K562 (cell line): ENCODE results near the gene VPS33B. TPM values are rescaled to one million over a fixed set of nuclear protein-coding genes. Genes with fewer than 3 reads are reported as not detected.

Source experiments
- BRD9 ChIP-seq: fragments of 450-650 bp; IDR thresholded peaks from 2 replicates; pipeline ENCODE4 v1.6.1; 2018; ENCODE audit warnings: low read depth; ENCODE audit not compliant: partially characterized antibody
- BRF1 ChIP-seq: IDR thresholded peaks from 3 replicates; pipeline ENCODE4 v1.6.1; 2011; ENCODE audit warnings: borderline replicate concordance, mild to moderate bottlenecking; ENCODE audit not compliant: insufficient read length; ENCODE audit errors: extremely low read depth
- CHD1 ChIP-seq: fragments of 200-600 bp; sonication (generic); IDR thresholded peaks from one replicate; pipeline ENCODE4 v1.6.1; 2012; ENCODE audit warnings: mild to moderate bottlenecking, moderate library complexity, low read length, inconsistent platforms
- COPS2 ChIP-seq: fragments of 450-650 bp; conservative IDR thresholded peaks from 2 replicates; pipeline ENCODE4 v1.6.1; 2016; ENCODE audit warnings: mild to moderate bottlenecking, moderate library complexity
- DDX20 ChIP-seq: fragments of 450-650 bp; IDR thresholded peaks from 2 replicates; pipeline ENCODE4 v1.6.1; 2016; ENCODE audit warnings: missing genetic modification characterization, low read depth, mild to moderate bottlenecking, missing compliant biosample characterization, moderate library complexity
- GABPA ChIP-seq: fragments of 200-800 bp; sonication (Bioruptor generic); conservative IDR thresholded peaks from 2 replicates; pipeline ENCODE4 v1.6.1; 2016; ENCODE audit warnings: low read depth, missing genetic modification characterization, missing compliant biosample characterization
- GABPB2 ChIP-seq: fragments of 250-450 bp; sonication (Bioruptor Pico); conservative IDR thresholded peaks from 2 replicates; pipeline ENCODE4 v1.5.1; 2021; ENCODE audit warnings: mild to moderate bottlenecking
- HCFC1 ChIP-seq: IDR thresholded peaks from 2 replicates; pipeline ENCODE4 v1.6.1; 2012; ENCODE audit warnings: low read depth, low read length, improper control_type of control experiment
- JUNB ChIP-seq: fragments of 450-650 bp; formaldehyde crosslinking; conservative IDR thresholded peaks from 2 replicates; pipeline ENCODE4 v1.4.0; 2020; ENCODE audit warnings: mild to moderate bottlenecking
- KAT2B ChIP-seq: IDR thresholded peaks from one replicate; pipeline ENCODE4 v1.6.1; 2012; ENCODE audit warnings: low read depth, mild to moderate bottlenecking, control low read depth, inconsistent platforms, low read length, moderate library complexity
- MCM7 ChIP-seq, 2 experiments: fragments of 450-650 bp; IDR thresholded peaks; 2 replicates each; pipeline ENCODE4 v1.6.1; 2016 to 2018
- MYBL2 ChIP-seq, 2 experiments: fragments of 450-650 bp in 1 of 2; sonication (generic) in 1 of 2; formaldehyde crosslinking in 1 of 2; IDR thresholded peaks; 2 replicates each; pipeline versions ENCODE4 v1.6.1 to v1.8.1; 2017 to 2022; ENCODE audit warnings: borderline replicate concordance in 1 of 2, inconsistent platforms in 1 of 2, low read depth in 1 of 2, mild to moderate bottlenecking in 1 of 2, missing genetic modification reagents in 1 of 2, moderate library complexity in 1 of 2
- NCOA4 ChIP-seq: fragments of 450-650 bp; IDR thresholded peaks from 2 replicates; pipeline ENCODE4 v1.6.1; 2018; ENCODE audit warnings: mild to moderate bottlenecking; ENCODE audit not compliant: partially characterized antibody
- NCOA6 ChIP-seq: fragments of 450-650 bp; IDR thresholded peaks from 2 replicates; pipeline ENCODE4 v1.6.1; 2017; ENCODE audit warnings: mild to moderate bottlenecking
- NFATC3 ChIP-seq: fragments of 450-650 bp; IDR thresholded peaks from 2 replicates; pipeline ENCODE4 v1.6.1; 2017; ENCODE audit warnings: mild to moderate bottlenecking
- NR3C1 ChIP-seq: sonication (generic); formaldehyde crosslinking; IDR thresholded peaks from 2 replicates; pipeline ENCODE4 v1.8.1; 2022; ENCODE audit warnings: missing genetic modification reagents
- POLR3G ChIP-seq: IDR thresholded peaks from 2 replicates; pipeline ENCODE4 v1.6.1; 2011; ENCODE audit not compliant: insufficient read length, insufficient replicate concordance; ENCODE audit errors: extremely low read depth
- RUNX1 ChIP-seq: sonication (generic); IDR thresholded peaks from 2 replicates; pipeline ENCODE4 v1.6.1; 2016; ENCODE audit warnings: antibody characterized with exemption, low read depth
- SIN3B ChIP-seq: fragments of 450-650 bp; IDR thresholded peaks from 2 replicates; pipeline ENCODE4 v1.6.1; 2017; ENCODE audit warnings: low read depth, mild to moderate bottlenecking, moderate library complexity
- SP2 ChIP-seq: IDR thresholded peaks from 2 replicates; pipeline ENCODE4 v1.6.1; 2011; ENCODE audit warnings: mild to moderate bottlenecking, low read depth, low read length, moderate library complexity; ENCODE audit not compliant: poor library complexity, severe bottlenecking; ENCODE audit errors: extremely low read depth
- ZC3H11A ChIP-seq: IDR thresholded peaks from 2 replicates; pipeline ENCODE4 v1.6.1; 2012; ENCODE audit warnings: low read depth, low read length, improper control_type of control experiment
- ZMIZ1 ChIP-seq, 2 experiments: fragments of 150-350 bp in 1 of 2; IDR thresholded peaks; 2 replicates each; pipeline ENCODE4 v1.6.1; 2012 to 2016; ENCODE audit warnings: low read depth in 2 of 2, low read length in 2 of 2, mild to moderate bottlenecking in 1 of 2, moderate library complexity in 1 of 2
- ZNF133 ChIP-seq: fragments of 250-450 bp; sonication (Bioruptor Pico); IDR thresholded peaks from 2 replicates; pipeline ENCODE4 v1.4.0; 2020; ENCODE audit warnings: mild to moderate bottlenecking
- ZNF140 ChIP-seq: fragments of 250-450 bp; sonication (Bioruptor Pico); IDR thresholded peaks from 2 replicates; pipeline ENCODE4 v1.8.0; 2021; ENCODE audit warnings: moderate library complexity, mild to moderate bottlenecking, inconsistent platforms
- polyA plus RNA-seq, 8 experiments: library from polyadenylated mRNA; depleted of rRNA in 4 of 8; stranded (reverse) in 5 of 8; unstranded in 3 of 8; fragments of >200 nt; fragmentation: Nextera tagmentation in 2 of 8; fragmentation: Illumina TruSeq in 1 of 8; extraction: Ambion mirVana in 2 of 8; extraction: Trizol in 1 of 8; gene quantifications; 2 replicates each; pipeline versions ENCODE4 v1.2.1 to v1.2.3, GENCODE V29; 2011 to 2014; ENCODE audit warnings: inconsistent platforms in 1 of 8, missing spikeins in 1 of 8
- total RNA-seq, 7 experiments: library from RNA; depleted of rRNA in 6 of 7; stranded (reverse); fragments of >200 nt in 6 of 7; fragmentation: Illumina TruSeq in 2 of 7; extraction: Trizol in 2 of 7; gene quantifications; 2 replicates each; pipeline versions ENCODE4 v1.2.1 to v1.2.3, GENCODE V29; 2011 to 2021; ENCODE audit warnings: low replicate concordance in 1 of 7

The VPS33B gene
- total and polyA plus RNA-seq, 9 of the 15 experiments (the other 6 are each of a cell fraction or from before 2014, with no cell fraction given): 9.4 to 25.5 (median 14.8) TPM

- peak in 1 of 2 experiments; percentile 42; a peak in 1 of 4 replicates for TF ChIP-seq ZMIZ1 (IDR thresholded peaks at IDR 0.05; ENCODE audit: low read depth in 2 of 2, low read length in 2 of 2)
- no peak for TF ChIP-seq NCOA6
- TF ChIP-seq ZNF140 (CRISPR knock-in tag): no peak
- no peak for TF ChIP-seq RUNX1
- no peak for TF ChIP-seq ZC3H11A
- no peak for TF ChIP-seq NCOA4
- no peak for TF ChIP-seq DDX20
- TF ChIP-seq KAT2B: no peak
- no peak for TF ChIP-seq NFATC3
- peak; percentile 94 for TF ChIP-seq MYBL2 (IDR thresholded peaks at IDR 0.05; ENCODE audit: low read depth)
- peak; percentile 88; the same call in 1 of the 2 replicates for TF ChIP-seq MYBL2 (CRISPR knock-in tag; IDR thresholded peaks at IDR 0.05; ENCODE audit: borderline replicate concordance)
- TF ChIP-seq MCM7 (IDR thresholded peaks at IDR 0.05): no peak
- TF ChIP-seq SIN3B: no peak; the same call in 1 of the 2 replicates
- no peak for TF ChIP-seq HCFC1
- TF ChIP-seq NR3C1 (CRISPR knock-in tag): no peak
- TF ChIP-seq BRF1: no peak
- no peak for TF ChIP-seq SP2
- TF ChIP-seq CHD1: peak; percentile 98
- TF ChIP-seq COPS2: no peak
- no peak for TF ChIP-seq BRD9
- no peak for TF ChIP-seq GABPB2
- TF ChIP-seq ZNF133: no peak
- TF ChIP-seq POLR3G: no peak
- TF ChIP-seq GABPA (tag): peak; percentile 81
- TF ChIP-seq JUNB (CRISPR knock-in tag): no peak
Observed at GRCh38 chr15:90954712-90955623, 67.4 kb downstream of the VPS33B start, which contains the start of gene RCCD1 (continued).
